AG04450 (cell line): ENCODE results near the gene LYRM4. TPM values are rescaled to one million over a fixed set of nuclear protein-coding genes. Genes with fewer than 3 reads are reported as not detected.

Experiments
- CTCF ChIA-PET: fragments of 300-600, 350-600 bp; formaldehyde crosslinking; extraction: SDS; loops from one replicate; lab custom pipeline; 2022; ENCODE audit warnings: antibody characterized with exemption, inconsistent platforms; lab: Charles Lee
- POLR2A ChIA-PET: fragments of 350-600 bp; formaldehyde crosslinking; extraction: SDS; loops from one replicate; lab custom pipeline; 2021; ENCODE audit warnings: antibody characterized with exemption, inconsistent platforms; lab: Yijun Ruan, JAX
- DNase-seq: peaks from one replicate; pipeline ENCODE4 v3.0.0-alpha.2; 2011; ENCODE audit warnings: low read depth, low spot score
- H3K27ac ChIP-seq: one replicate; pipeline ENCODE4 v1.5.1; 2012; ENCODE audit warnings: low read depth, low read length, control low read depth
- H3K27me3 ChIP-seq: one replicate; pipeline ENCODE4 v1.6.0; 2012; ENCODE audit warnings: low read length; ENCODE audit not compliant: control insufficient read depth, insufficient read depth
- H3K4me3 ChIP-seq: 2 replicates; pipeline ENCODE4 v1.5.1; 2011; ENCODE audit warnings: mild to moderate bottlenecking, low read depth, low read length, control low read depth
- H3K9me3 ChIP-seq: 2 replicates; pipeline ENCODE4 v1.5.1; 2012; ENCODE audit warnings: low read length; ENCODE audit not compliant: control insufficient read depth, insufficient read depth
- CTCF ChIP-seq: IDR thresholded peaks from 2 replicates; pipeline ENCODE4 v1.5.1; 2011; ENCODE audit warnings: low read depth, low read length, control low read depth, inconsistent platforms
- polyA plus RNA-seq: library from polyadenylated mRNA; depleted of rRNA; stranded (reverse); fragments of >200 nt; gene quantifications from 2 replicates; pipeline ENCODE4 v1.2.3, GENCODE V29; 2011

LYRM4 gene
- polyA plus RNA-seq, 1 experiment = 41.4 TPM

GRCh38 chr6:5278047-5278446 lies 17.3 kb upstream of the LYRM4 start:
- no peaks in the 10 kb centered on the region for H3K27me3 ChIP-seq
- ChIA-PET CTCF (interaction anchor here (1.6 kb wide), 1 partner anchor 124 kb away, joined by 3 read pairs; no protein-coding TSS in a partner anchor), POLR2A (no interaction called here)
- TF ChIP-seq CTCF = no peak
- H3K9me3 ChIP-seq = no peaks in the 10 kb centered on the region
- no peak overlapping the region for H3K4me3 ChIP-seq
- no peak overlapping the region for H3K27ac ChIP-seq
- no peak for DNase-seq

- CTCF ChIA-PET = interaction anchor here (1.6 kb wide), 1 partner anchor 125 kb away, joined by 3 read pairs; no protein-coding TSS in a partner anchor
- POLR2A ChIA-PET = no interaction called here
Measured at GRCh38 chr6:5277589-5277988, 16.8 kb upstream of the LYRM4 start.

GRCh38 chr6:5276581-5276980 lies 15.8 kb upstream of the LYRM4 start:
- ChIA-PET POLR2A (no interaction called here), CTCF (interaction anchor here (0.5 to 0.9 kb wide), 2 partner anchors 16 to 855 kb away, joined by 4 to 11 read pairs; partner anchors contain the start of genes FARS2 and LYRM4)
- no peak for DNase-seq
- Histone ChIP-seq H3K4me3 (no peak overlapping the region), H3K9me3 (no peaks in the 10 kb centered on the region), H3K27me3 (no peaks in the 10 kb centered on the region), H3K27ac (no peak overlapping the region)
- TF ChIP-seq CTCF = no peak

More at GRCh38 chr6:5277589-5277988, 16.8 kb upstream of the LYRM4 start:
- H3K9me3 ChIP-seq = no peaks in the 10 kb centered on the region
- no peak for TF ChIP-seq CTCF
- H3K27ac ChIP-seq = no peak overlapping the region
- no peak overlapping the region for H3K4me3 ChIP-seq
- no peaks in the 10 kb centered on the region for H3K27me3 ChIP-seq
- no peak for DNase-seq

GRCh38 chr6:5275497-5275896 lies 14.7 kb upstream of the LYRM4 start:
- no peaks in the 10 kb centered on the region for H3K9me3 ChIP-seq
- POLR2A ChIA-PET = no interaction called here
- CTCF ChIA-PET = interaction anchor here (1.0 to 2.0 kb wide), 2 partner anchors 12 to 132 kb away, joined by 3 to 9 read pairs; no protein-coding TSS in a partner anchor
- H3K27me3 ChIP-seq = no peaks in the 10 kb centered on the region
- H3K27ac ChIP-seq = no peak overlapping the region
- no peak overlapping the region for H3K4me3 ChIP-seq
- no peak for DNase-seq
- TF ChIP-seq CTCF = 0 out of 2 replicates have a peak, but pooled peaks have one; percentile 11

- DNase-seq = no peak
- Histone ChIP-seq H3K27me3 (no peaks in the 10 kb centered on the region), H3K27ac (no peak overlapping the region), H3K4me3 (no peak overlapping the region), H3K9me3 (no peaks in the 10 kb centered on the region)
- TF ChIP-seq CTCF = no peak
- ChIA-PET POLR2A (no interaction called here), CTCF (interaction anchor here (1.0 to 2.0 kb wide), 2 partner anchors 13 to 130 kb away, joined by 3 to 9 read pairs; no protein-coding TSS in a partner anchor)
Measured at GRCh38 chr6:5274231-5274630, 13.5 kb upstream of the LYRM4 start.
